GM12872 (cell line): Measurements from ENCODE around the gene SETD1B.

ENCODE experiments used
- TF ChIP-seq, protein P1 (sequence below): IDR thresholded peaks from 3 replicates; pipeline ENCODE4 v1.5.1; 2011; ENCODE audit warnings: low read depth, mild to moderate bottlenecking, low read length, moderate library complexity; ENCODE audit not compliant: insufficient read depth

The SETD1B gene

DNA sequence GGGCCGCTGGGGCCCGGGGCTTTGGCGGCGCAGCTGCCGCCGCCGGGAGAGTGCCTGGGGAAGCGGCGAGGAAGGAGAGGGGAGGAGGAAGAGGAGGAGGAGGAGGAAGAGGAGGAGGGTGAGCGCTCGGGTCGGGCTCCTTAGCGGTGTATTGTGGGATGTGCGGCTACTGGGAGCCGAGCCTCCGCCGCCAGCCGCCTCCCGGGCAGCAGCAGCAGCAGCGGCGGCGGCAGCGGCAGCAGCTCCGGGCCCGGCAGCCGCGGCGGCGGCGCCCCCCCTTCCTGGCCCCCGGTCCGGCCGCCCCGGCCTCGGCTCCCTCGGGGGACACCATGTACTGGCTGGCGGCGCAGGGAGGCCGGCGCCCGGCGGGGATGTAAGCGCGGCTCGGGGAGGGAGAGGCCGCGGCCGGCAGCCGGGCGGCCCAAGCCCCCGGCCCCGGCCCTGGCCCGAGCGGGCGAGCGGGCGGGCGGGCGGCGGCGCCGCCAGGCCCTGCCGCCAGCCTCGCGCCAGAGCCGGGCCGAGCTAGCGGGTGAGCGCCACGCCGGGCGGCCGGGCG, at the start of gene SETD1B:
SETD1B (plus strand) TSS at position 149 of the 556 bp plus-strand sequence. CDS start 729 bp downstream, outside the sequence.
- TF ChIP-seq, protein P1, sequence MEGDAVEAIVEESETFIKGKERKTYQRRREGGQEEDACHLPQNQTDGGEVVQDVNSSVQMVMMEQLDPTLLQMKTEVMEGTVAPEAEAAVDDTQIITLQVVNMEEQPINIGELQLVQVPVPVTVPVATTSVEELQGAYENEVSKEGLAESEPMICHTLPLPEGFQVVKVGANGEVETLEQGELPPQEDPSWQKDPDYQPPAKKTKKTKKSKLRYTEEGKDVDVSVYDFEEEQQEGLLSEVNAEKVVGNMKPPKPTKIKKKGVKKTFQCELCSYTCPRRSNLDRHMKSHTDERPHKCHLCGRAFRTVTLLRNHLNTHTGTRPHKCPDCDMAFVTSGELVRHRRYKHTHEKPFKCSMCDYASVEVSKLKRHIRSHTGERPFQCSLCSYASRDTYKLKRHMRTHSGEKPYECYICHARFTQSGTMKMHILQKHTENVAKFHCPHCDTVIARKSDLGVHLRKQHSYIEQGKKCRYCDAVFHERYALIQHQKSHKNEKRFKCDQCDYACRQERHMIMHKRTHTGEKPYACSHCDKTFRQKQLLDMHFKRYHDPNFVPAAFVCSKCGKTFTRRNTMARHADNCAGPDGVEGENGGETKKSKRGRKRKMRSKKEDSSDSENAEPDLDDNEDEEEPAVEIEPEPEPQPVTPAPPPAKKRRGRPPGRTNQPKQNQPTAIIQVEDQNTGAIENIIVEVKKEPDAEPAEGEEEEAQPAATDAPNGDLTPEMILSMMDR, result no peak

DNA sequence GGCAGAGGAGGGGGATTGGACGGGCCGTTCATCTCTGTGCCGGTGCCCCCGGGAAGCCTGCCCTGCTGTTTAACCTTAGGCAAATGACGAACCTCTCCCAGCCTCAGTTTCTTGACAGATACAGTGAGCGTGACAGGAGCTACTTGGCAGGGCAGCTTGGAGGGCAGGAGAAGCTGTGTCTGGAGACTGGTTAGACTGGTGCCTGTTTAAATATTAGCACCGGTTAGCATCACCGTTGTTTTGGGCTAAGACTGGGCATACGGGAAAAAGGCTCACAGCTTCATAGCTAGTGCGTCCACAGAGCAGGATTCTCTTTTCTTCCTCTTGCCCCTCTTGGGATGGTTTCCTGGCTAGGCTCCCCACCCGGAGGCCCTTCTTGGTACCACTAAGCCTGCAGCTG, 49.0 kb upstream of the SETD1B start:
- TF ChIP-seq, protein P1, result no peak

DNA sequence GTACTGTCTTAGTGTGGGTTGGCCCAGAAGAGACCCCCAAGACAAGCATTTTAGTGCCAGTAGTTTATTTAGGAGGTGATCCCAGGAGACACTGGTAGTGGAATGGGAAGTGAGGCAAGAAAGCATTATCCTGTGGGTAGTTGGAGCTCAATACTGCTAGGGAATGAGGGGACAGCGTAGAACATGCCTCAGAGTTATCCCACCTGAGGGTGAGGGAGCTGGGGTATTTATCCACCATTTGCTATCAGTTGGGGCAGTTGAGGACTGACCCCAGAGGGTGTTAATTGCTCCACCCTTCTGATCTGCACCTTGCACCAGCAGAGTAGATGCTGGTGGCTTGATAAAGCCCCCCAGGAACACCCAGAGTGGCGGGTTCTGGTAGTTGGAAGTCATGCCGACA, 48.2 kb upstream of the SETD1B start:
- TF ChIP-seq, protein P1, result no peak

DNA sequence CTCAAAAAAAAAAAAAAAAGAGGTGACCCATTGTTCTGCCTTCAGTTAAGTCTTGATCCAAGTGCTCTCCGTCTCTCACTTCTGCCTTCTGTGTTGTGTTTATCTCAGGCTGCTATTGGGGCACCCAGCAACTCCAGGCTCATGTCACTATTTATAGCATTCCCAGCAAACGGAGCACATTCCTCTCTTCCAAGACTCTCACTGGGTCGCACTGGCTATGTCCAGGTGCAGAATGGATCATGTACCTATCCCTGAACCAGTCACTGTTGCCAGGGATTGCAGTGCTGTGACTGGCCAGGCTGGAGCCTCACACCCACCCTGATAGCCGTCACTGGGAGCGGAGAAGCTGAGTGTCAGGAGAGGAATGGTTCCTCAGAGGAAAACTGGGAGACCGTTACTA, 41.5 kb upstream of the SETD1B start:
- TF ChIP-seq, protein P1, result no peak

DNA sequence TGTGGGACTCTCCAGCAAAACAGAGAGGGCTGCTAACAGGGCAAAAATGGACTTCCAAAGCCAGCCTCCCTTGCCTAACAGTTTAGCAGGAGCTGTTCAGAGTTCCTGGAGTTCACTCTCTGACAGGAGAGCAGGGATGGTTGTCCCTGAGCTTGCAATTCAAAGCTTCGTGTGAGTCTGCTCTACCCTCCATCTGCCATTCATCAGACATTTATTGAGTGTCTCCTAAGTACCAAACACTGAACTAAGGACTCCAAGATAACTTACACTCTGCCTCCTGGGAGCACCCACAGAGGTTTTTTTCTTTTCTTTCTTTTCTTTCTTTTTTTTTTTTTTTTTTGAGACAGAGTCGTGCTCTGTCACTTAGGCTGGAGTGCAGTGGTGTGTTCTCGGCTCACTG, 39.0 kb upstream of the SETD1B start:
- TF ChIP-seq, protein P1, result no peak

DNA sequence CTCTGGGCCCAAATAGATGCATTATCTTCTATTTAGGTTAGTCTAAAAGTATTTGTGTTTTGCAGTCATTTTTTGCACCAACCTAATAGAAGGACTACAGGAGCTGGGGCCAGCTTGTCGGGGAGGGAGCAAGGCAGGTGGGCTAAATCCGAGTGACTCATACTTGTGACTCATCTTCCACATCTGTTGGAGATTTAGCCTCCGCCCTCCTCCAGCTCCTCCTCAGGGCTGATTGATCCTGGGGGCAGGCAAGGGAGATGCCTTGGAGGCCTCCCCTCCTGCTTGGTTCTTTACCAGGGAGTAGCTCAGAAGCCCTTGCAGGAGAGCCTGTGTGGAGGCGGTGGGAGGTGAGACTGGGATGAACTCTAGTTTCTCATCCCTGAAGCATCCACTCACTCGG, 38.2 kb upstream of the SETD1B start:
- TF ChIP-seq, protein P1, result no peak

DNA sequence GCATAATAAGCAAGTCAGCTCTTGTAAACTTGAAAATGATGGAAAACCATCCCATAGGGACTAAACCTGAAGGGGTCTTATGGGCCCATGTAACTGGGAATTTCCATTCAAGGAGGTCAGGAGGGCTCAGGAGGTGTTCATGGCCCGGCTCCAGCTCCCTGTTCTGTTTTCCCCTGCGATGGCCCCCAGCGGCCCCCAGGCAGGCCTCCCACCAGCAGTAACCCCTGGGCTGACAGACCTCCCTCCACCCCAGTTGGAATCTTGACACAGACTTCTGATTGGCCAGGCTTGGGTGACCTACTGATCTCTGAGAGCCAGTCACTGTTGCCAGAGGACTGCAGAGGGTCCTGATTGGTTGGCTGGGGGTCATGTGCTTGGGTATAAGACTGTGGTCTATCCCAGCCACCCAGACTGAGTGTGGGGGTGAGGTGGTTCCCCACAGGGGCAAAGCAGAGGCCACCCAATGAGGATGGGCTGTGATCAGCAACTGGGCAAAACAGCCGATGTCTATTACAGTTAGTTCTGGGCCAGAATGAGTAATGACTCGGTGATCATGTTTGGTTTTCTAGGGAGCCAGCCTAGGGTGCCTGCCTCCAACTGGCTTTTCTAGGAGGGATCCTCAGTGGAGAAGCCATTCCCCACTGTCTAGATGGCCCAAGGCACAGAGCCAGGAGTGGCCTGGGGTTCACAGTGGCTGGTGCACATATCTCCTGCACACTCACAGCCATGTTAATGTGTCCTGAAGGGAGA, 37.3 kb upstream of the SETD1B start:
- TF ChIP-seq, protein P1, result no peak
